Thyroid gland (tissue), 4 donors: ENCODE results near the gene ITGB4.

ENCODE experiments used
- CTCF ChIP-seq, 6 experiments: fragments of 200-600 bp in 3 of 6; fragments of 450-650 bp in 3 of 6; sonication (generic) in 3 of 6; IDR thresholded peaks; one replicate each; pipeline ENCODE4 v1.5.1; 2016 to 2019; ENCODE audit warnings: antibody characterized with exemption in 6 of 6, mild to moderate bottlenecking in 2 of 6, inconsistent platforms in 1 of 6, moderate library complexity in 1 of 6
- POLR2A ChIP-seq, 2 donors: fragments of 450-650 bp; IDR thresholded peaks; one replicate each; pipeline ENCODE4 v1.6.1; 2017; ENCODE audit warnings: antibody characterized with exemption in 2 of 2, mild to moderate bottlenecking in 2 of 2, moderate library complexity in 1 of 2

- TF ChIP-seq CTCF (IDR thresholded peaks at IDR 0.05) (no peak), POLR2A (IDR thresholded peaks at IDR 0.05) (no peak)
Observed at GRCh38 chr17:75731086-75731715, 9.9 kb downstream of the ITGB4 start.
